ENCODE data around the gene SLC4A1AP. TPM values are rescaled to one million over a fixed set of nuclear protein-coding genes. Genes with fewer than 3 reads are reported as not detected.

Gene SLC4A1AP
- total RNA-seq, 1 experiment from 2014 or later = 26.1 TPM

DNA sequence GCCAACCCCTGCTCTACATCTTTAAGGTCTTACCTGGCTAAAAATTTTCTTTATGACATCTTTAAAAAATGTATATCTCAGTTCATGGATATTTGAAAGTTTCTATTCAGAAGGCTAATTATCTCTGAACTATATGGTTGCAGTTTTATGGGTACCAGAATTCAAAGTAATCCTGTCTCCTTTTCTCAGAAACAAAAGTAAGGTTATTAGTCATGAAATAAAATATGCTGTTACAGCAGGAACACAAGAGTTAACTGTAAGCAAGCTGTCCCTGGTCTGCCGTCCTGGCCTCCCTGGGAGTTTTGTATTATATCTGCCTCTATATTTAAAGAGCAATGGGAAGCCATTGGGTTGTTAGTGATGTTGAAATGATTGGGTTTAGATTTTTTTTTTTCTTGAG lies 34.0 kb downstream of the SLC4A1AP start:
- no peak for DNase-seq (ENCODE audit: low read depth)

- no peak for DNase-seq (ENCODE audit: low read depth)
Measured at GRCh38 chr2:27701676-27702075, 38.0 kb downstream of the SLC4A1AP start.

DNA sequence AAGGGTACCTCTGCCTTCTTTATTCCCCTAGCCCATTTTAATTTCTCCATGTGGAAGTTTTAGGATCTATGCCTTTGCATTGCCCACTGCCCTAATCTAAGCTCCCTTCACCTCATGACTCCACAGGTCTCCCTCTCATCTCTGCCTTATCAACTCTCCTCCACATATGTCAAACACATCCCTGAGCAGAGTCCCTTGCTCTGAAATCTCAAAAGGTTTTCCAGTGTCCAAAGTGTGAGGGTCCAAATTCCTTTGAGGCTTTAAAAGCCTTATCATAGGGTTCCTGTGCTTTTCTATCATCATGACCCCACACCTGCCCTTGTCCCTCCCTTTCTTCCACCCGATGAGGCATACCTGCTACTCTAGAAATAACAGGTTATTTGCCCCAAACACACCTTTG lies 38.6 kb downstream of the SLC4A1AP start:
- no peak for DNase-seq (ENCODE audit: low read depth)

- peak; percentile 85 for DNase-seq (ENCODE audit: low read depth)
Measured at GRCh38 chr2:27703638-27704341, 40.1 kb downstream of the SLC4A1AP start.

GRCh38 chr2:27704342-27704876 lies 40.7 kb downstream of the SLC4A1AP start:
- DNase-seq (ENCODE audit: low read depth) = no peak

DNA sequence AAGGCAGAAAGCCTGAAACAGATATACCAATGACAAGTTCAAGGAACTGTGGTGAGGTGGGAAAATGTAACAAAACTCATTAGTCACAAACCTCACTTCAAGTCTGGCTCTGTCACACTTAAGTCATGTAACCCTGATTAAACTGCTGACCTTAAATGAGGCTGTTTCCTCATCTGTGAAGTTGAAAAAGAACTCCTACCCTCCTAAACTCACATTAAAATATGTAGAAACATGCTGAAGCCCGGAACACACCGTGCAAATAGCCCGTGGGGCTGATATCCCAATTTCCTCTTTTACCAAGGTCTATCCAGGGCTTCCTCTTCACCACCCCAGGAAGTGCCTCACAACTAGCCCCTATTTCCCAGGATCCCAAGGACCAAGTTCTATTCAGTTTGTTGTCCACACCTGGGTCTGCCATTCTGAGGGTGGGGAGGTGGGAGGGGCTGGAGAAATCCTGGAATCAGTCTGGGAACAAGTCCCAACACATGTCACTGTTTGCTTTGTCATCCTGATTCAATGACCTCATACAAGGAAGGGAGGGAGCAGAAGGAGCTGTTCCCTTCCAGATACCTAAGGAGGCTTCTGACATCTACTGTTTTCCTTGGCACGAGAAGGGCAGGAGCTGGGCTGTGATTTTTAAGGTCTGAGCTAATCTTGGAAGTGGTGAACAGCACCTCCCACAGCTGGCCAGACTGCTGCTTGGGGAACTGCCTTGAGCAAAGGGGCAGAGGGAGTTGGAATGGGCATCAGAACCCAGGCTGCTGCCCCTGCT lies 42.3 kb downstream of the SLC4A1AP start:
- peak; percentile 97 for DNase-seq (ENCODE audit: low read depth)

GRCh38 chr2:27707462-27708256 lies 44.0 kb downstream of the SLC4A1AP start:
- DNase-seq (ENCODE audit: low read depth) = no peak

GRCh38 chr2:27708257-27708654 lies 44.6 kb downstream of the SLC4A1AP start:
- DNase-seq (ENCODE audit: low read depth) = no peak

GRCh38 chr2:27708666-27709065 lies 45.0 kb downstream of the SLC4A1AP start:
- no peak for DNase-seq (ENCODE audit: low read depth)

DNA sequence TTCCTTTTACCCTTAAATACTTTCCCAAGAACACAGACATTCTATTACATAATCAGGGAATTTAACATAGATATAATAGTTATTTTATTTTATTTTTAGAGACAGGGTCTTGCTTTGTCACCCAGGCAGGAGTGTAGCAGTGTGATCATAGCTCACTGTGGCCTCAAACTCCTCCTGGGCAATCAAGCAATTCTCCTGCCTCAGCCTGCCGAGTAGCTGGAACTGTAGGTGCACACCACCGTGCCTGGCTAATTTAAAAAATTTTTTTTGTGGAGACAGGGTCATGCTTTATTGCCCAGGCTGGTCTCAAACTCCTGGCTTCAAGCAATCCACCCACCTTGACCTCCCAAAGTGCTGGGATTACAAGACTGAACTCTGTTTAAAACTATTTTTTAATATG lies 45.6 kb downstream of the SLC4A1AP start:
- no peak for DNase-seq (ENCODE audit: low read depth)

GRCh38 chr2:27709960-27710575 lies 46.4 kb downstream of the SLC4A1AP start:
- DNase-seq (ENCODE audit: low read depth) = no peak

GRCh38 chr2:27710640-27711430 lies 47.1 kb downstream of the SLC4A1AP start:
- peak; percentile 55 for DNase-seq (ENCODE audit: low read depth)

GRCh38 chr2:27711804-27712203 lies 48.1 kb downstream of the SLC4A1AP start:
- DNase-seq (ENCODE audit: low read depth) = no peak

DNA sequence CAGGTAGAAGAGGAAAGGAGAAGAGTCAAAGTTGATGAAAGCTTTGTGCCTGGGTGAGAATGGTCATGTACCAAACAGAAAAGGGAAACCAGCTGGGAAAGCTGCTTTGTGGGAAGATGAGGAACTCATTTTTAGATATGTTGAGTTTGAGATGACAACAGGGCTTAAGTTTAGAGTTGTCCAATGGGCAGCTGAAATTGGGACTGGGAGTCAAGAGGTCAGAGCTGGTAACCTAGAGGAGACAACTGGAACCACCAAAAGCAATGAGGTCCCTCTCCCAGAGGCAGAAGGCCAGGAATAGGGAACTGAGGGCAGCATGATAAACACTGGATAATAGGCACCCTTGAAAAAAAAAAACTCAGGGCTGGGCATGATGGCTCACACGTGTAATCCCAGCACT lies 48.8 kb downstream of the SLC4A1AP start:
- no peak for DNase-seq (ENCODE audit: low read depth)

DNA sequence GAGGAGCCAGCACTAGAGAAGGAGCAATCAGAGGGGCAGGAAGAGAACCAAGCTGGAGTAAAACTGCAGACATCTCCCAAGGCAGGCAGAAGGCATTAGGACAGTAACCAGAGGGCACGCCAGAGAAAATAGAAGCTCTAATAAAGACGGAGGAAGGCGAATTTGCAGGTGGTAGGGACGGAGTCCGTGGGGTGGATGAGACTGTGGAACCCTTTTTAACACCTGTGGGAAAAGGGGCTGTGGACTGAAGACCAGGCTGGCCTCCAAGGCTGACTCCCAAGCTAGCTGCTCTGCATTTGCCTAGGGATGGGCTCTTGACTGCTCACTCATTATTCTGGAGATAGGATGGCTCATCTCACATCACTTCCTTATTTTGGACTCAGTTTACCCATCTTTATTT lies 49.5 kb downstream of the SLC4A1AP start:
- DNase-seq (ENCODE audit: low read depth) = no peak

- no peak for DNase-seq (ENCODE audit: low read depth)
Measured at GRCh38 chr2:27714053-27714452, 50.4 kb downstream of the SLC4A1AP start.

DNA sequence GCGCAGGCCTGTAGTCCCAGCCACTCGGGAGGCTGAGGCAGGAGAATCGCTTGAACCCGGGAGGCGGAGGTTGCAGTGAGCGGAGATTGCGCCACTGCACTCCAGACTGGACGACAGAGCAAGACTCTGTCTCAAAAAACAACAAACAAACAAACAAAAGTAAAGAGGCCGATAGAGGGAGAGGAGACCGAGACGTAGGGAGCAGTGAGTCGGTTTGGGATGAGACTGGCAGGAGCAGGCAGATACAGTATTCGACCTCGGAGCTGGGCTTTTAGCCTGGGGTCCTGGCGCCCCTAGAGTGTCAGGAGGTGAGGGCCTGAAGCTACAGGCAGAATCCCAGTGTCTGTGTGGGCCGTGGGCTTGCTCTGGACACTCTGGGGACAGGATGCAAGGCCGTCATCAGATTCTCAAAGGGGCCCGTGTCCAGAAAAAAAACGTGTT lies 51.2 kb downstream of the SLC4A1AP start:
- no peak for DNase-seq (ENCODE audit: low read depth)

GRCh38 chr2:27715318-27716210 lies 51.9 kb downstream of the SLC4A1AP start:
- DNase-seq (ENCODE audit: low read depth) = no peak

- DNase-seq (ENCODE audit: low read depth) = no peak
Measured at GRCh38 chr2:27716301-27717069, 52.8 kb downstream of the SLC4A1AP start.

Data from HT1080 (cell line).